ENCODE data around the gene FBXW11. TPM values are rescaled to one million over a fixed set of nuclear protein-coding genes. Genes with fewer than 3 reads are reported as not detected.

Gene FBXW11
- total RNA-seq, 1 donor from 2014 or later: 54.8 TPM

- no peaks in the 10 kb centered on the region for H3K27me3 Mint-ChIP-seq (ENCODE audit: low read depth)
- H3K36me3 Mint-ChIP-seq (ENCODE audit: low read depth): no peaks in the 10 kb centered on the region
- H3K9me3 Mint-ChIP-seq (ENCODE audit: low read depth): no peaks in the 10 kb centered on the region
- H3K27ac Mint-ChIP-seq (ENCODE audit: unreplicated experiment): no peak overlapping the region
- no peak overlapping the region for H3K4me3 Mint-ChIP-seq (ENCODE audit: unreplicated experiment)
- peaks cover 66% of the 10 kb centered on the region for H3K4me1 Mint-ChIP-seq (ENCODE audit: low read depth)
- TF ChIP-seq, protein P1, sequence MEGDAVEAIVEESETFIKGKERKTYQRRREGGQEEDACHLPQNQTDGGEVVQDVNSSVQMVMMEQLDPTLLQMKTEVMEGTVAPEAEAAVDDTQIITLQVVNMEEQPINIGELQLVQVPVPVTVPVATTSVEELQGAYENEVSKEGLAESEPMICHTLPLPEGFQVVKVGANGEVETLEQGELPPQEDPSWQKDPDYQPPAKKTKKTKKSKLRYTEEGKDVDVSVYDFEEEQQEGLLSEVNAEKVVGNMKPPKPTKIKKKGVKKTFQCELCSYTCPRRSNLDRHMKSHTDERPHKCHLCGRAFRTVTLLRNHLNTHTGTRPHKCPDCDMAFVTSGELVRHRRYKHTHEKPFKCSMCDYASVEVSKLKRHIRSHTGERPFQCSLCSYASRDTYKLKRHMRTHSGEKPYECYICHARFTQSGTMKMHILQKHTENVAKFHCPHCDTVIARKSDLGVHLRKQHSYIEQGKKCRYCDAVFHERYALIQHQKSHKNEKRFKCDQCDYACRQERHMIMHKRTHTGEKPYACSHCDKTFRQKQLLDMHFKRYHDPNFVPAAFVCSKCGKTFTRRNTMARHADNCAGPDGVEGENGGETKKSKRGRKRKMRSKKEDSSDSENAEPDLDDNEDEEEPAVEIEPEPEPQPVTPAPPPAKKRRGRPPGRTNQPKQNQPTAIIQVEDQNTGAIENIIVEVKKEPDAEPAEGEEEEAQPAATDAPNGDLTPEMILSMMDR (IDR thresholded peaks at IDR 0.05): no peak
- no peak for DNase-seq (ENCODE audit: low spot score)
Measured at GRCh38 chr5:171970826-171971225, 35.6 kb downstream of the FBXW11 start.

DNA sequence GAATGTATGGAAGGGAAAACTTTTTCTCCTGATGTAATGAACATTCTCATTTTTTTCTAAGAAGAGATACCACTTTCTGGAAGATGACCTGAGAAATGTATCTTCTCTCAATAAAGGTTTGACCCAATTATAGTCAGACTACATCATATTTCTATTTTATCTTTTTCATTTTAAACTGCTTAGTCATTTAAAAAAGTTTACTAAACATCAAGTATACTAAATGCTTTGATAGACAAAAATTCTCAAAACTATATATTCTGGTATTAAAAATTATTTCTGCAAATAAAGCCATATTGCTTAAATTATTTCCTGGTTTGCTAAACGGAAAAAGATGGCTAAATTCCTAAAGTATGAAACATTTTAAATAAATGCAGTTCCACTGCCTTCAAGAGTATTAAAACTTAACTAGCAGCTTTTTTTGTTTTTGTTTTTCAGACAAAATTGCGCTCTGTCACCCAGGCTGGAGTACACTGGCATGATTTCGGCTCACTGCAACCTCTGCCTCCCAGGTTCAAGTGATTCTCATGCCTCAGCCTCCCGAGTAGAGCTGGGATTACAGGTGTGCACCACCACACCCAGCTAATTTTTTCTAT, 37.1 kb downstream of the FBXW11 start:
- Mint-ChIP-seq H3K9me3 (ENCODE audit: low read depth) (no peaks in the 10 kb centered on the region), H3K27me3 (ENCODE audit: low read depth) (no peaks in the 10 kb centered on the region), H3K27ac (ENCODE audit: unreplicated experiment) (no peak overlapping the region), H3K36me3 (ENCODE audit: low read depth) (no peaks in the 10 kb centered on the region), H3K4me3 (ENCODE audit: unreplicated experiment) (no peak overlapping the region), H3K4me1 (ENCODE audit: low read depth) (peaks cover 61% of the 10 kb centered on the region)
- DNase-seq (ENCODE audit: low spot score): no peak
- TF ChIP-seq, protein P1 (IDR thresholded peaks at IDR 0.05): no peak

- H3K4me1 Mint-ChIP-seq (ENCODE audit: low read depth): peaks cover 58% of the 10 kb centered on the region
Measured at GRCh38 chr5:171968531-171968930, 37.9 kb downstream of the FBXW11 start.

DNA sequence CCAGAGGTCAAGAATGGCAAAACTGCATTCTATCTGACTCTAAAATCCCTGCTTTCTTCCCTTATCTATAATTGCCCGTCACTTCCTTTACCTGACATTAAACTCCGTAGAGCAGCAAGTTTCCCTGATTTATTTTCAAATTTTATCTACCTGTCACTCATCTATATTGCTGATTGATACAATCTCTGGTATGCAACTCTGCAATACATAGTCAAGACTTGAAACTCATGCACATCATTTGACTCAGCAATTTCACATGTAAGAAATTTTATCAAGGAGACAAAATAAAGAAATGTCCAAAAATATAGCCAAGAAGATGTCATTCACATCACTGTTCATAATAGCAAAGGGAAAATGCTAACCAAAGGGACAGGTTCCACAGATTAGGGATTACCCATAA, 39.5 kb downstream of the FBXW11 start:
- no peak overlapping the region for H3K4me3 Mint-ChIP-seq (ENCODE audit: unreplicated experiment)
- H3K9me3 Mint-ChIP-seq (ENCODE audit: low read depth): no peaks in the 10 kb centered on the region
- H3K27ac Mint-ChIP-seq (ENCODE audit: unreplicated experiment): peak overlapping the region; percentile 55
- DNase-seq (ENCODE audit: low spot score): no peak
- H3K36me3 Mint-ChIP-seq (ENCODE audit: low read depth): no peaks in the 10 kb centered on the region
- TF ChIP-seq, protein P1 (IDR thresholded peaks at IDR 0.05): no peak
- no peaks in the 10 kb centered on the region for H3K27me3 Mint-ChIP-seq (ENCODE audit: low read depth)
- peaks cover 65% of the 10 kb centered on the region for H3K4me1 Mint-ChIP-seq (ENCODE audit: low read depth)

More at GRCh38 chr5:171968531-171968930, 37.9 kb downstream of the FBXW11 start:
- Mint-ChIP-seq H3K27me3 (ENCODE audit: low read depth) (no peaks in the 10 kb centered on the region), H3K9me3 (ENCODE audit: low read depth) (no peaks in the 10 kb centered on the region), H3K36me3 (ENCODE audit: low read depth) (no peaks in the 10 kb centered on the region), H3K27ac (ENCODE audit: unreplicated experiment) (no peak overlapping the region), H3K4me3 (ENCODE audit: unreplicated experiment) (no peak overlapping the region)
- no peak for DNase-seq (ENCODE audit: low spot score)
- TF ChIP-seq, protein P1 (IDR thresholded peaks at IDR 0.05): no peak

DNA sequence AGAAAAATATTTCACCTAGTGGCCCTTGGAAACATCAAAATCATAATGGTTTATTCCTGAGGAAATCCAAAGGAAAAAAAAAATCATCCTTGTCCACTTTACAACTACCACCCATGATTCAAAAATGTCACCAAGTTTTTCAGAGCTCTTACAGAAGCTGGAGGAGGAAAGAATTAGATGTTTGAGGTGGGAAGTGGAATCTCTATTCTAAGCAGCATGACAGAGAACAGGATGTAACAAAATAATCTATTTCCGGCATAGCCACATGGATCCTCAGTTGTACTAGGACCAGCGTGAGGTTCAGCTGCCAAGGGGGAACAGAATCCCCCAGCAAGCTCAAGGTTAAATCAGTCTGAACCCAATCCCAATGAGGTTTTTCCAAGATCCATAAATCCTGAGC, 40.2 kb downstream of the FBXW11 start:
- Mint-ChIP-seq H3K27me3 (ENCODE audit: low read depth) (no peaks in the 10 kb centered on the region), H3K36me3 (ENCODE audit: low read depth) (no peaks in the 10 kb centered on the region), H3K27ac (ENCODE audit: unreplicated experiment) (peak overlapping the region; percentile 55), H3K4me1 (ENCODE audit: low read depth) (peaks cover 63% of the 10 kb centered on the region), H3K4me3 (ENCODE audit: unreplicated experiment) (no peak overlapping the region), H3K9me3 (ENCODE audit: low read depth) (no peaks in the 10 kb centered on the region)
- TF ChIP-seq, protein P1 (IDR thresholded peaks at IDR 0.05): no peak
- DNase-seq (ENCODE audit: low spot score): no peak
